IMR-90 (cell line): Measurements from ENCODE around the gene HIPK1.

ENCODE experiments used
- BHLHE40 ChIP-seq: fragments of 150-350 bp; IDR thresholded peaks from 2 replicates; pipeline ENCODE4 v1.6.1; 2016; ENCODE audit warnings: mild to moderate bottlenecking, low read depth, low read length
- CHD1 ChIP-seq: IDR thresholded peaks from 2 replicates; pipeline ENCODE4 v1.6.1; 2012; ENCODE audit warnings: low read depth, low read length, improper control_type of control experiment
- MXI1 ChIP-seq: IDR thresholded peaks from 2 replicates; pipeline ENCODE4 v1.6.1; 2012; ENCODE audit warnings: low read depth, mild to moderate bottlenecking, low read length, moderate library complexity, borderline replicate concordance
- NFE2L2 ChIP-seq: fragments of 150-350 bp; IDR thresholded peaks from 2 replicates; pipeline ENCODE4 v1.6.1; 2016; ENCODE audit warnings: low read depth, mild to moderate bottlenecking, low read length
- POLR2A ChIP-seq: IDR thresholded peaks from 2 replicates; pipeline ENCODE4 v1.6.1; 2012; ENCODE audit warnings: mild to moderate bottlenecking, low read depth, low read length
- TF ChIP-seq, protein P1 (sequence below): conservative IDR thresholded peaks from 2 replicates; pipeline ENCODE4 v1.5.1; 2012; ENCODE audit warnings: mild to moderate bottlenecking, low read depth, low read length, improper control_type of control experiment

DNA sequence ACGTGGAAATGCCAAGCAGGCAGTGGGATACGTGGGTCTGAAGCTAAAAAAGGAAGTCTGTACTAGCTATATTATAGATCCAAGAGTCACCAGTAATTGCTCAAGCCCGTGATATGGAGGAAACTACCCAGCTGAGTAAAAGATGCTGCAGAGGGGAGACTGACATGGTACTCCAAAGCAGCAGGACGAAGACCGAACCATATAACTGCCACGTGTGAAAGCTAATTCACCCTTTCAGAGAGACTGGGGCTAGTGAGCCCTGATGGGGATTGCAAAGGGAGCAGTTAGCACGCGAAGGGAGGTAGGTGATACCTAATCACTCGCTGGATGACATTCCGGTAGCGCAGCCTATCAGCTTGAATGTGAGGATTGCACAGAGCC, 24.8 kb upstream of the HIPK1 start:
- TF ChIP-seq MXI1 (no peak; the same call in 1 of the 2 replicates), CHD1 (no peak), NFE2L2 (no peak), POLR2A (no peak), BHLHE40 (no peak)
- TF ChIP-seq, protein P1, sequence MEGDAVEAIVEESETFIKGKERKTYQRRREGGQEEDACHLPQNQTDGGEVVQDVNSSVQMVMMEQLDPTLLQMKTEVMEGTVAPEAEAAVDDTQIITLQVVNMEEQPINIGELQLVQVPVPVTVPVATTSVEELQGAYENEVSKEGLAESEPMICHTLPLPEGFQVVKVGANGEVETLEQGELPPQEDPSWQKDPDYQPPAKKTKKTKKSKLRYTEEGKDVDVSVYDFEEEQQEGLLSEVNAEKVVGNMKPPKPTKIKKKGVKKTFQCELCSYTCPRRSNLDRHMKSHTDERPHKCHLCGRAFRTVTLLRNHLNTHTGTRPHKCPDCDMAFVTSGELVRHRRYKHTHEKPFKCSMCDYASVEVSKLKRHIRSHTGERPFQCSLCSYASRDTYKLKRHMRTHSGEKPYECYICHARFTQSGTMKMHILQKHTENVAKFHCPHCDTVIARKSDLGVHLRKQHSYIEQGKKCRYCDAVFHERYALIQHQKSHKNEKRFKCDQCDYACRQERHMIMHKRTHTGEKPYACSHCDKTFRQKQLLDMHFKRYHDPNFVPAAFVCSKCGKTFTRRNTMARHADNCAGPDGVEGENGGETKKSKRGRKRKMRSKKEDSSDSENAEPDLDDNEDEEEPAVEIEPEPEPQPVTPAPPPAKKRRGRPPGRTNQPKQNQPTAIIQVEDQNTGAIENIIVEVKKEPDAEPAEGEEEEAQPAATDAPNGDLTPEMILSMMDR = no peak
